Stomach (tissue), 19 donors: ENCODE results near the gene GPR15. TPM values are rescaled to one million over a fixed set of nuclear protein-coding genes. Genes with fewer than 3 reads are reported as not detected.

Experiments
- DNase-seq, 2 donors: peaks; one replicate each; pipeline versions ENCODE4 v3.0.0 to v3.0.0-alpha.2; 2013 to 2019
- H3K27ac ChIP-seq, 5 donors: fragments of 200-600 bp in 4 of 5; sonication (generic) in 4 of 5; one replicate each; pipeline ENCODE4 v1.5.1; 2013 to 2019; ENCODE audit warnings: mild to moderate bottlenecking in 1 of 5, moderate library complexity in 1 of 5
- H3K27me3 ChIP-seq, 3 donors: fragments of 200-600 bp; sonication (generic); one replicate each; pipeline ENCODE4 v1.5.1; 2017 to 2019; ENCODE audit warnings: mixed run types in 1 of 3
- H3K36me3 ChIP-seq, 4 donors: fragments of 200-600 bp; sonication (generic); 1 replicate in 3 of 4; 2 replicates in 1 of 4; pipeline ENCODE4 v1.5.1; 2016 to 2019
- H3K4me1 ChIP-seq, 4 donors: fragments of 200-600 bp; sonication (generic); one replicate each; pipeline ENCODE4 v1.5.1; 2016 to 2019
- H3K4me3 ChIP-seq, 4 donors: fragments of 200-600 bp; sonication (generic) in 3 of 4; one replicate each; pipeline ENCODE4 v1.5.1; 2016 to 2019; ENCODE audit warnings: mild to moderate bottlenecking in 1 of 4
- H3K9me3 ChIP-seq, 4 donors: fragments of 200-600 bp; sonication (generic); one replicate each; pipeline ENCODE4 v1.5.1; 2016 to 2019
- EP300 ChIP-seq: sonication (generic); formaldehyde crosslinking; IDR thresholded peaks from one replicate; pipeline ENCODE4 v1.6.1; 2017; ENCODE audit warnings: antibody characterized with exemption
- POLR2A ChIP-seq, 4 donors: fragments of 450-650 bp; IDR thresholded peaks; one replicate each; pipeline ENCODE4 v1.6.1; 2016; ENCODE audit warnings: antibody characterized with exemption in 4 of 4, control low read depth in 2 of 4, mild to moderate bottlenecking in 1 of 4, moderate library complexity in 1 of 4
- POLR2AphosphoS5 ChIP-seq, 3 donors: sonication (generic); formaldehyde crosslinking; IDR thresholded peaks; one replicate each; pipeline ENCODE4 v1.6.1; 2016; ENCODE audit warnings: antibody characterized with exemption in 3 of 3
- WGBS, 5 donors: extraction: QIAGEN DNeasy Blood & Tissue Kit in 3 of 5; methylation state at CpG; one replicate each; pipeline versions ENCODE4 v1.1.5 to v1.1.7; 2013 to 2018; 5-methylcytosine and 5-hydroxymethylcytosine counted together
- intact Hi-C: fragments of 100-400 bp; cut with DNase I; formaldehyde crosslinking; loops from one replicate; pipeline ENCODE4 v1.15.1; 2023; ENCODE audit warnings: low total_unique reads
- long read RNA-seq, 10 donors: transcript quantifications; one replicate each; lab custom pipeline, GENCODE V29; 2026
- polyA plus RNA-seq, 3 donors: library from polyadenylated mRNA; stranded (reverse); fragments of 200-250 nt; gene quantifications; one replicate each; pipeline ENCODE4 v1.2.3, GENCODE V29; 2013
- total RNA-seq, 5 donors: library from RNA; depleted of rRNA; stranded (reverse); fragments of >200 nt; gene quantifications; one replicate each; pipeline versions ENCODE4 v1.1.0 to v1.2.3, GENCODE V29; 2014 to 2016
- TF ChIP-seq, protein P1 (sequence below), 7 experiments: fragments of 450-650 bp in 4 of 7; fragments of 200-600 bp in 3 of 7; sonication (generic) in 3 of 7; IDR thresholded peaks; one replicate each; pipeline ENCODE4 v1.5.1; 2016 to 2019; ENCODE audit warnings: antibody characterized with exemption in 7 of 7, control low read depth in 2 of 7, mild to moderate bottlenecking in 1 of 7
- donor health status: healthy with polysubstance abuse.
- donor health status: Bipolar disorder and iron deficiency.
- donor health status: healthy.

Gene GPR15
- total RNA-seq = not detected
- polyA plus RNA-seq = under 1 TPM in 1 of 3 donors, not detected in 2; 0.25 TPM
- long read RNA-seq, donor 1 = 0 reads
- long read RNA-seq, donor 2 = 0 reads
- long read RNA-seq, donor 3 = 0 reads
- long read RNA-seq, donor 4 = 0 reads
- long read RNA-seq, donor 5 = 0 reads
- long read RNA-seq, donor 6 = 0 reads
- long read RNA-seq, donor 7 = 0 reads
- long read RNA-seq, donor 8 = 0 reads
- long read RNA-seq, donor 9 = 0 reads
- long read RNA-seq, donor 10 = 0 reads

DNA sequence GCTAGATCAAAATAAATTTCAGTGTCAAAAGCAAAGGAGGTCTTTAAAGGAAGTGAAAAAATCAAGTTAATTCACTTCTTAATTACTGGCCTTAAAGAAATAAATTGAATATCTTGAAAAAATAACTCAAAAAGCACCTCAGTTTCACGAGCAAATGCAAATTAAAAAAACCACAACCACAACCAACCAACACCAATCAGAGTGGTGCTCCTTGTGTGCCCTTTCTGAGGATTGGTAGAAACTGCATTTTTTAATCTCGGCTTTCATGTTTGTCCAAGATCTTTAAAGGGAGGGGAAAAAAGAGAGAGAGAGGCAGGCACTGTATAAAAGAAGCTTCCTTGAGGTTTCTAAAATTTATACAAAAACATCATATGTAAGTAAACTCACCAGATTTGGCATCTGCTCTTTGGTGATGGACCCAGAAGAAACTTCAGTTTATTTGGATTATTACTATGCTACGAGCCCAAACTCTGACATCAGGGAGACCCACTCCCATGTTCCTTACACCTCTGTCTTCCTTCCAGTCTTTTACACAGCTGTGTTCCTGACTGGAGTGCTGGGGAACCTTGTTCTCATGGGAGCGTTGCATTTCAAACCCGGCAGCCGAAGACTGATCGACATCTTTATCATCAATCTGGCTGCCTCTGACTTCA lies at the start of gene GPR15:
GPR15 (plus strand) TSS at position 357 of the 653 bp plus-strand sequence; CDS start at position 413, 56 bp downstream.
- TF ChIP-seq, protein P1, sequence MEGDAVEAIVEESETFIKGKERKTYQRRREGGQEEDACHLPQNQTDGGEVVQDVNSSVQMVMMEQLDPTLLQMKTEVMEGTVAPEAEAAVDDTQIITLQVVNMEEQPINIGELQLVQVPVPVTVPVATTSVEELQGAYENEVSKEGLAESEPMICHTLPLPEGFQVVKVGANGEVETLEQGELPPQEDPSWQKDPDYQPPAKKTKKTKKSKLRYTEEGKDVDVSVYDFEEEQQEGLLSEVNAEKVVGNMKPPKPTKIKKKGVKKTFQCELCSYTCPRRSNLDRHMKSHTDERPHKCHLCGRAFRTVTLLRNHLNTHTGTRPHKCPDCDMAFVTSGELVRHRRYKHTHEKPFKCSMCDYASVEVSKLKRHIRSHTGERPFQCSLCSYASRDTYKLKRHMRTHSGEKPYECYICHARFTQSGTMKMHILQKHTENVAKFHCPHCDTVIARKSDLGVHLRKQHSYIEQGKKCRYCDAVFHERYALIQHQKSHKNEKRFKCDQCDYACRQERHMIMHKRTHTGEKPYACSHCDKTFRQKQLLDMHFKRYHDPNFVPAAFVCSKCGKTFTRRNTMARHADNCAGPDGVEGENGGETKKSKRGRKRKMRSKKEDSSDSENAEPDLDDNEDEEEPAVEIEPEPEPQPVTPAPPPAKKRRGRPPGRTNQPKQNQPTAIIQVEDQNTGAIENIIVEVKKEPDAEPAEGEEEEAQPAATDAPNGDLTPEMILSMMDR (IDR thresholded peaks at IDR 0.05) = no peak
- TF ChIP-seq EP300 = no peak
- TF ChIP-seq POLR2AphosphoS5 (IDR thresholded peaks at IDR 0.05) = no peak
- no peak for TF ChIP-seq POLR2A (IDR thresholded peaks at IDR 0.05)
- Histone ChIP-seq H3K27ac (no peak within 1 kb of the TSS), H3K4me3 (no peak within 1 kb of the TSS), H3K4me1 (no peaks in the 10 kb centered on the region), H3K27me3 (no peaks in the 10 kb centered on the region), H3K9me3 (no peaks in the 10 kb centered on the region), H3K36me3 (no peaks in the 10 kb centered on the region)
- intact Hi-C loops = no loop called here
- DNase-seq = no peak
- 69 to 81% (median 71%) methylated on average over 7 of the region's 7 CpGs for WGBS, 5 donors

DNA sequence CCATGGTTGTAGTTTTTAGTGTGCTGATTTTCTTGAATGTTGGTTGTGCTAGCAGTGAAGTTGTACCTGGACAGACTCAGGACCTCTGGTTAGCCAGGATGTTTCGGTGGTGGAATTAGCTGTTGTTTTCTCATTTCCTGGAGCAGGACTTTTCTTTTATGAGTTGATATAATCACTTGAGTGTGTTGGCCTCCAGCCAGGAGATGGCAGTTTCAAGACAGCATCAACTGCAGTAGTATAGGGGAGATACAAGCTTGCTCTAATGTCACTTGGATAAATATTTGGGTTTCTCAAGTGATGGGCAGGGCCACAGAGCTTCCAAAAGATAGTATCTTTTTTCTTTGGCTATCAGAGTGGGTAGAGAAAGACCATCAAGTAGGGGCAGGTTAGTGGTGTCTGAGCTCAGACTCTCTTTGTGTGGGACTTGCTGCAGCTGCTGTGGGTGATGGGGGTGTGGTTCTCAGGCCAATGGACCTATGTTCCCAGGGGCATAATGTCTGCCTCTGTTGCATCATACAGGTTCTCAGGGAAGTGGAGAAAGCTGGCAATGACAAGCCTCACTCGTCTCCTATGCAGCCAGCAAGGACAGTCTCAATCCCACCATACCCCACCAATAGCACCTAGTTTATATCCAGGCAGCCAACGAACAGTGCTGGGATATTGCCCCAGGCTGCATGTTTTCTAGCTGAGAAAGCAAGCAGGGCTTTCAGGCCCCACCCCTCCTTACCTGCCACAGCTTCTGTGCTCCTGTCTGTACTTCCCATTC lies 48.9 kb upstream of the GPR15 start:
- H3K4me1 ChIP-seq = no peaks in the 10 kb centered on the region
- no peaks in the 10 kb centered on the region for H3K36me3 ChIP-seq
- no peak for DNase-seq
- intact Hi-C loops = no loop called here
- 52 to 74% (median 63%) methylated on average over 3 of the region's 3 CpGs for WGBS, 5 donors
- no peak overlapping the region for H3K27ac ChIP-seq
- H3K4me3 ChIP-seq = no peak overlapping the region
- H3K9me3 ChIP-seq = peaks cover 4 to 63% (median 39%) of the 10 kb centered on the region in 4 donors
- TF ChIP-seq POLR2A (IDR thresholded peaks at IDR 0.05) = no peak
- no peak for TF ChIP-seq EP300
- no peak for TF ChIP-seq POLR2AphosphoS5 (IDR thresholded peaks at IDR 0.05)
- TF ChIP-seq, protein P1 (IDR thresholded peaks at IDR 0.05) = no peak
- no peaks in the 10 kb centered on the region for H3K27me3 ChIP-seq

DNA sequence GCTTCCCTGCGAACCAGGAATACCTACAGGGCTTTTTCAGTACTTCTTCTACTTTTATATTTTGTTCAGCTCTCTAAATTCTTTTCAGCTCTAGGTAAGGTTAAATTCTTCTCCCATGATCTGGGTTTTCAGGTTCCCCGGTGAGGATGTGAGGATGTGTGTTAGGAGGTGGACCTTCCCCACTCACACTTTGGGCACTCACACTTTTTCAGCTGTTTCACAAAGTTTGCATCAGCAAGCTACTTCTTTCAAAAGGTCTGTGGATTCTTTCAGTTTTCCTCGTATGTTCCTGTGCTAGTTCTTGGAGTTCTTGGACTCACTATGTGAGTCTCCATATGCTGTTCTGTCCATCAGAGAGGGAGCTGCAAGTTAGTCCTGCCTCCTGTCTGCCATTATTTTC lies 48.2 kb upstream of the GPR15 start:
- no peak for DNase-seq
- WGBS, 5 donors = 81 to 89% (median 84%) methylated on average over 3 of the region's 3 CpGs
- Histone ChIP-seq H3K36me3 (no peaks in the 10 kb centered on the region), H3K27me3 (no peaks in the 10 kb centered on the region), H3K27ac (no peak overlapping the region), H3K4me1 (no peaks in the 10 kb centered on the region), H3K9me3 (peaks cover 4 to 63% (median 34%) of the 10 kb centered on the region in 4 donors), H3K4me3 (no peak overlapping the region)
- intact Hi-C loops = no loop called here
- TF ChIP-seq POLR2A (IDR thresholded peaks at IDR 0.05) (no peak), POLR2AphosphoS5 (IDR thresholded peaks at IDR 0.05) (no peak), EP300 (no peak)
- TF ChIP-seq, protein P1 (IDR thresholded peaks at IDR 0.05) = no peak

DNA sequence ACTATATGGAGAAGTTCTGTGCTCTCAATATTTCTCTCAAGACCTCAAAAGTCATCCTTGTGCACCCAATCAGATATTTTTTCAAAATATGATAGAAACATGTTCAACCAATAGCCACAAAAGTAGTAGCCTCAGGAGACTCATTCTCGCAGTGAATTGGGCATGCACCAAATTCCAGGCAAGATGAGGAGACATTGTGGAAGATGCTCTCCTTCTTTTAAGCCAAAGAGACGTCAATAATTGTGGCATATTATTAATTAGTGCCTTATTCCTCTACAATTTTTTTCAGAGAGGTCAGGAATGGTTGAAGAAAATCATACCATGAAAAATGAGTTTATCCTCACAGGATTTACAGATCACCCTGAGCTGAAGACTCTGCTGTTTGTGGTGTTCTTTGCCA lies 34.4 kb upstream of the GPR15 start, which contains the start of gene OR5K2:
OR5K2 (plus strand) TSS at position 301 of the 400 bp plus-strand sequence; CDS start at position 301, 0 bp downstream.
- TF ChIP-seq POLR2AphosphoS5 (IDR thresholded peaks at IDR 0.05) = no peak
- no peak for TF ChIP-seq POLR2A (IDR thresholded peaks at IDR 0.05)
- no peak for TF ChIP-seq EP300
- TF ChIP-seq, protein P1 (IDR thresholded peaks at IDR 0.05) = no peak
- Histone ChIP-seq H3K27me3 (no peaks in the 10 kb centered on the region), H3K36me3 (no peaks in the 10 kb centered on the region), H3K4me3 (no peak within 1 kb of the TSS), H3K9me3 (no peaks in the 10 kb centered on the region), H3K4me1 (no peaks in the 10 kb centered on the region), H3K27ac (no peak within 1 kb of the TSS)
- intact Hi-C loops = no loop called here
- WGBS, 5 donors = 68 to 83% (median 78%) methylated on average over 2 of the region's 2 CpGs
- no peak for DNase-seq
